Mesenchymal stem cell (in vitro differentiated cells and primary cell): Measurements from ENCODE around the gene TOP1.
"Not testable (repeated sequence)": the region's sequence is repeated elsewhere in the genome, so short reads cannot be mapped to it uniquely, and the experiment has no call there.

ENCODE experiments used
- DNase-seq: peaks from one replicate; pipeline ENCODE4 v3.0.0-alpha.2; 2013
- H2AFZ ChIP-seq: one replicate; pipeline ENCODE4 v1.6.1; 2013; ENCODE audit warnings: low read depth, mild to moderate bottlenecking, control low read depth, inconsistent platforms, low read length, moderate library complexity
- H2AK5ac ChIP-seq: 2 replicates; pipeline ENCODE4 v1.6.1; 2013; ENCODE audit warnings: low read length, moderate library complexity, mild to moderate bottlenecking, inconsistent platforms; ENCODE audit not compliant: severe bottlenecking
- H2BK120ac ChIP-seq: one replicate; pipeline ENCODE4 v1.6.1; 2013; ENCODE audit warnings: low read depth, mild to moderate bottlenecking, inconsistent platforms, low read length, moderate library complexity
- H2BK12ac ChIP-seq, 2 experiments: one replicate each; pipeline ENCODE4 v1.6.1; 2013; ENCODE audit warnings: inconsistent platforms in 2 of 2, low read length in 2 of 2, mild to moderate bottlenecking in 2 of 2, moderate library complexity in 2 of 2, control low read depth in 1 of 2
- H2BK15ac ChIP-seq: one replicate; pipeline ENCODE4 v1.6.1; 2013; ENCODE audit warnings: mild to moderate bottlenecking, low read depth, inconsistent platforms; ENCODE audit not compliant: poor library complexity, severe bottlenecking
- H2BK5ac ChIP-seq: 2 replicates; pipeline ENCODE4 v1.6.1; 2013; ENCODE audit warnings: low read depth, mild to moderate bottlenecking, low read length, control low read depth, inconsistent platforms; ENCODE audit not compliant: poor library complexity, severe bottlenecking
- H3K14ac ChIP-seq, 2 experiments: one replicate each; pipeline ENCODE4 v1.6.1; 2013; ENCODE audit warnings: inconsistent platforms in 2 of 2, low read length in 2 of 2, control low read depth in 1 of 2, mild to moderate bottlenecking in 1 of 2, moderate library complexity in 1 of 2
- H3K18ac ChIP-seq, 2 experiments: one replicate each; pipeline ENCODE4 v1.6.1; 2013; ENCODE audit warnings: inconsistent platforms in 2 of 2, low read length in 2 of 2, control low read depth in 1 of 2, low read depth in 1 of 2, mild to moderate bottlenecking in 1 of 2
- H3K23ac ChIP-seq, 2 experiments: one replicate each; pipeline ENCODE4 v1.6.1; 2013; ENCODE audit warnings: inconsistent platforms in 2 of 2, low read length in 2 of 2, mild to moderate bottlenecking in 2 of 2, moderate library complexity in 2 of 2, control low read depth in 1 of 2
- H3K27ac ChIP-seq: 2 replicates; pipeline ENCODE4 v1.5.1; 2013; ENCODE audit warnings: mild to moderate bottlenecking, moderate library complexity, low read length, control low read depth, inconsistent platforms; ENCODE audit not compliant: poor library complexity, severe bottlenecking
- H3K27me3 ChIP-seq, 2 experiments: 2 replicates each; pipeline versions ENCODE4 v1.6.1 to v1.7.0; 2013; ENCODE audit warnings: low read length in 2 of 2, mild to moderate bottlenecking in 2 of 2, moderate library complexity in 2 of 2, control low read depth in 1 of 2, inconsistent platforms in 1 of 2; ENCODE audit not compliant: control insufficient read depth in 1 of 2, insufficient read depth in 1 of 2
- H3K36me3 ChIP-seq, 2 experiments: 2 replicates each; pipeline versions ENCODE4 v1.6.1 to v1.7.0; 2013; ENCODE audit warnings: low read length in 2 of 2, control low read depth in 1 of 2, inconsistent platforms in 1 of 2, low read depth in 1 of 2, mild to moderate bottlenecking in 1 of 2; ENCODE audit not compliant: insufficient read depth in 2 of 2, control insufficient read depth in 1 of 2
- H3K4ac ChIP-seq, 2 experiments: one replicate each; pipeline ENCODE4 v1.6.1; 2013; ENCODE audit warnings: inconsistent platforms in 2 of 2, low read length in 2 of 2, mild to moderate bottlenecking in 2 of 2, moderate library complexity in 2 of 2, control low read depth in 1 of 2, low read depth in 1 of 2
- H3K4me1 ChIP-seq: 2 replicates; pipeline ENCODE4 v1.6.1; 2013; ENCODE audit warnings: low read depth, low read length, control low read depth; ENCODE audit not compliant: control insufficient read depth, insufficient read depth
- H3K4me2 ChIP-seq: 2 replicates; pipeline ENCODE4 v1.6.1; 2013; ENCODE audit warnings: low read length, mild to moderate bottlenecking, inconsistent platforms; ENCODE audit not compliant: poor library complexity, severe bottlenecking
- H3K4me3 ChIP-seq, 2 experiments: 2 replicates each; pipeline versions ENCODE4 v1.5.1 to v1.7.0; 2013; ENCODE audit warnings: low read length in 2 of 2, mild to moderate bottlenecking in 2 of 2, control low read depth in 1 of 2, low read depth in 1 of 2; ENCODE audit not compliant: insufficient read depth in 1 of 2
- H3K79me1 ChIP-seq: replicated peaks from 2 replicates; pipeline ENCODE4 v1.6.1; 2013; ENCODE audit warnings: mild to moderate bottlenecking, control low read depth, low read length, inconsistent platforms; ENCODE audit not compliant: poor library complexity, severe bottlenecking
- H3K9ac ChIP-seq: 2 replicates; pipeline ENCODE4 v1.7.0; 2013; ENCODE audit warnings: mild to moderate bottlenecking, low read length, moderate library complexity
- H3K9me3 ChIP-seq: 2 replicates; pipeline ENCODE4 v1.7.0; 2013; ENCODE audit warnings: mild to moderate bottlenecking, low read length; ENCODE audit not compliant: control insufficient read depth
- H4K8ac ChIP-seq: one replicate; pipeline ENCODE4 v1.6.1; 2013; ENCODE audit warnings: inconsistent platforms, mild to moderate bottlenecking, low read length, moderate library complexity
- H4K91ac ChIP-seq: one replicate; pipeline ENCODE4 v1.6.1; 2013; ENCODE audit warnings: mild to moderate bottlenecking, low read length, inconsistent platforms
- WGBS: methylation state at CpG from one replicate; pipeline ENCODE4 v1.1.7; 2013; ENCODE audit warnings: mixed read lengths; 5-methylcytosine and 5-hydroxymethylcytosine counted together

The TOP1 gene

GRCh38 chr20:41003936-41004294, 24.7 kb upstream of the TOP1 start:
- Histone ChIP-seq H3K4ac (peak overlapping the region in 1 of 2 experiments; percentile 54), H3K9ac (peak overlapping the region; percentile 83), H3K27ac (peak overlapping the region; percentile 90), H2BK120ac (peak overlapping the region; percentile 22), H3K4me3 (peak overlapping the region in 1 of 2 experiments; percentile 56), H2BK12ac (peak overlapping the region; percentile 38 to 74), H4K8ac (peak overlapping the region; percentile 57), H4K91ac (peak overlapping the region; percentile 87), H2BK5ac (peak overlapping the region; percentile 22), H3K4me1 (peaks cover 31% of the 10 kb centered on the region), H3K18ac (peak overlapping the region; percentile 23 to 78)
- DNase-seq, H3K27me3 ChIP-seq, H2AFZ ChIP-seq, H3K9me3 ChIP-seq, H2AK5ac ChIP-seq, H3K14ac ChIP-seq, H2BK15ac ChIP-seq, H3K36me3 ChIP-seq, H3K23ac ChIP-seq, H3K79me1 ChIP-seq, H3K4me2 ChIP-seq: not testable (repeated sequence)
- WGBS: 48% methylated on average over 6 of the region's 6 CpGs

- H3K36me3 ChIP-seq: no peaks in the 10 kb centered on the region
- H3K4me1 ChIP-seq: peaks cover 31% of the 10 kb centered on the region
- no peaks in the 10 kb centered on the region for H3K79me1 ChIP-seq
These were observed 23.9 kb upstream of the TOP1 start for GRCh38 chr20:41004531-41005360.

GRCh38 chr20:41005361-41005729, 23.3 kb upstream of the TOP1 start:
- peak overlapping the region; percentile 78 to 86 for H3K18ac ChIP-seq
- peak overlapping the region; percentile 45 for H2AK5ac ChIP-seq
- no peak overlapping the region for H2AFZ ChIP-seq
- H3K23ac ChIP-seq: no peak overlapping the region
- no peaks in the 10 kb centered on the region for H3K9me3 ChIP-seq
- peak overlapping the region; percentile 71 for H2BK15ac ChIP-seq
- H3K4me1 ChIP-seq: peaks cover 31% of the 10 kb centered on the region
- no peaks in the 10 kb centered on the region for H3K79me1 ChIP-seq
- peak overlapping the region; percentile 99 for H2BK12ac ChIP-seq
- H2BK120ac ChIP-seq: peak overlapping the region; percentile 80
- 0% methylated on average over 2 of the region's 4 CpGs for WGBS
- H4K91ac ChIP-seq: peak overlapping the region; percentile 97
- H2BK5ac ChIP-seq: no peak overlapping the region
- no peaks in the 10 kb centered on the region for H3K27me3 ChIP-seq
- peak overlapping the region; percentile 85 to 91 for H3K4ac ChIP-seq
- peak overlapping the region; percentile 35 for H3K27ac ChIP-seq
- no peak overlapping the region for H3K4me2 ChIP-seq
- H4K8ac ChIP-seq: peak overlapping the region; percentile 63
- peak overlapping the region in 1 of 2 experiments; percentile 40 for H3K4me3 ChIP-seq
- no peaks in the 10 kb centered on the region for H3K36me3 ChIP-seq
- H3K9ac ChIP-seq: peak overlapping the region; percentile 15
- no peak overlapping the region for H3K14ac ChIP-seq
- DNase-seq: peak; percentile 98

More at GRCh38 chr20:41004531-41005360, 23.9 kb upstream of the TOP1 start:
- Histone ChIP-seq H3K4me2 (no peak overlapping the region), H3K27me3 (no peaks in the 10 kb centered on the region), H3K9ac (peak overlapping the region; percentile 83), H3K27ac (peak overlapping the region; percentile 35), H3K4me3 (peak overlapping the region in 1 of 2 experiments; percentile 40), H3K23ac (peak overlapping the region in 1 of 2 experiments; percentile 65), H3K14ac (peak overlapping the region in 1 of 2 experiments; percentile 67), H2BK120ac (peak overlapping the region; percentile 21), H2BK15ac (peak overlapping the region; percentile 71), H2BK12ac (peak overlapping the region; percentile 81 to 99), H3K4ac (peak overlapping the region; percentile 3 to 85), H2AK5ac (peak overlapping the region; percentile 45), H4K91ac (peak overlapping the region; percentile 76), H2BK5ac (no peak overlapping the region), H3K18ac (peak overlapping the region; percentile 29 to 86), H4K8ac (no peak overlapping the region), H2AFZ (no peak overlapping the region), H3K9me3 (no peaks in the 10 kb centered on the region)
- WGBS: 57% methylated on average over 8 of the region's 8 CpGs
- peak; percentile 52 for DNase-seq

- H3K4me1 ChIP-seq: peaks cover 31% of the 10 kb centered on the region
- peak overlapping the region in 1 of 2 experiments; percentile 46 for H3K14ac ChIP-seq
- H3K9ac ChIP-seq: no peak overlapping the region
- no peaks in the 10 kb centered on the region for H3K27me3 ChIP-seq
- DNase-seq: no peak
- no peak overlapping the region for H2BK5ac ChIP-seq
- no peaks in the 10 kb centered on the region for H3K36me3 ChIP-seq
- no peak overlapping the region for H2BK15ac ChIP-seq
- no peak overlapping the region for H3K4me2 ChIP-seq
- peak overlapping the region; percentile 97 for H4K91ac ChIP-seq
- H2AFZ ChIP-seq: no peak overlapping the region
- WGBS: 98% methylated on average over 12 of the region's 13 CpGs
- no peaks in the 10 kb centered on the region for H3K9me3 ChIP-seq
- peak overlapping the region; percentile 63 for H4K8ac ChIP-seq
- H2BK12ac ChIP-seq: peak overlapping the region; percentile 92 to 99
- no peak overlapping the region for H3K23ac ChIP-seq
- H3K79me1 ChIP-seq: no peaks in the 10 kb centered on the region
- H2AK5ac ChIP-seq: no peak overlapping the region
- peak overlapping the region; percentile 80 for H2BK120ac ChIP-seq
- H3K4ac ChIP-seq: peak overlapping the region; percentile 21 to 91
- H3K27ac ChIP-seq: no peak overlapping the region
- H3K4me3 ChIP-seq: no peak overlapping the region
- H3K18ac ChIP-seq: peak overlapping the region; percentile 80 to 91
These were observed 22.3 kb upstream of the TOP1 start for GRCh38 chr20:41006126-41006935.
